HG03066 (cell line): ENCODE data around the gene LRRC26.

Experiments
- ATAC-seq: cut with Tn5 transposase; IDR thresholded peaks from one replicate; pipeline ENCODE4 v1.9.1; 2021; ENCODE audit warnings: low read depth; ENCODE audit not compliant: unreplicated experiment

The LRRC26 gene

DNA sequence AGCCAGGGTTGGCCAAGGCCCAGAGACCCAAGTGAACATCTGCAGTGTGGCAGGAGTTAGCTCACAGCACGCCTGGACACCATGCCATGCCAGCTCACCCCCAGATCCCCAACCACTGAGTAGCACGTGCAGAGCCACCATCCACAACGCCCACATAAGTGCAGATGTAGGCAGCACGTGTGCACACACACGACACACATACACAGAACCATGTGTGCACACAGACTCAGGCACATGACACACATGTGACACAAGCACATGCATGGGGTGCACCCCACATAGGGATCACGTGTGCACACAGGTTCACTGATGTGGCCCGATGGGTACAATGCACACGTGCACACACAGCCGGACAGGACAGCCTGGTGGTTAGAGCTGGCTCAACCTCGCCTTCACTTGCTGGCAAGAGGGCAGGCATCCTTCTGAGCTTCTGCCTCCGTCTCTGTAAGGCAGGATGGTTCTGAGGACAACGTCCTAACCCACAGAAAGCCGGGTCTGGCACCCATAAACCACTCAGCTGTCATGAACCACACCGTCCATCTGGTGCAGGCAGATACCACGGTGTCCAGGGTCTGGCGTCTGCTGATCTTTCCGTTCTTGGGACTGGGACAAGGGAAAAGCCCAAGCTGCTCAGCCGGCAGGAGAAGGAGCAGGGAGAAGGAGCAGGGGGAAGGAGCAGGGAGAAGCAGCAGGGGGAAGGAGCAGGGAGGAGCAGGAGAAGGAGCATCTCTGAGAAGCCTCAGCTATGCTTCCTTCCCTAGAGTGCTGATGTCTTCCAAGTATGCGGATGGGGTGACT, 12.0 kb downstream of the LRRC26 start:
- no peak for ATAC-seq

DNA sequence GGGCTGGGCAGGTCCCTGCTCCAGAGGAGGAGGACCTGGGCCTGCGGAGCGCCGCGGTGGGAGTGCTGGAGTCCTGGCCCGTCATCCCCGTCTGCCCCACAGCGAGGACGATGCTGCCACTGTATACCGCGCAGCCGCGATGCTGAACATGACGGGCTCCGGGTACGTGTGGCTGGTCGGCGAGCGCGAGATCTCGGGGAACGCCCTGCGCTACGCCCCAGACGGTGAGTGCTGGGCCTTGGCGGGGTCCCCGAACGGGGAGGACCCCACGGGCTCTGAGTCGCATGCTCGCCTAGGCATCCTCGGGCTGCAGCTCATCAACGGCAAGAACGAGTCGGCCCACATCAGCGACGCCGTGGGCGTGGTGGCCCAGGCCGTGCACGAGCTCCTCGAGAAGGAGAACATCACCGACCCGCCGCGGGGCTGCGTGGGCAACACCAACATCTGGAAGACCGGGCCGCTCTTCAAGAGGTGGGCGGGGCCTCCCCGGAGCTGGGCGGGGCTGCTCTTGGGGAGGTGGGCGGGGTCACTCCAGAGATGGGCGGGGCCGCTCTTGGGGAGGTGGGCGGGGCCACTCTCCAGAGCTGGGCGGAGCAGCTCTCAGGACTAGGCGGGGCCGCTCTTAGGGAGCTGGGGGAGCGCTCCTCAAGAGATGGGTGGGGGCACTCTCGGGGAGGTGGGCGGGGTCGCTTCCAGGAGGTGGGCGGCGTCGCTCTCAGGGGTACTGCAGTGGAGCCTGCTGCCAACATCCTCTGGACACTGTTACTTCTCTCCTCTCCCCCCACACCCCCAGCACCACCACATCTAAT, 13.1 kb downstream of the LRRC26 start:
- no peak for ATAC-seq

DNA sequence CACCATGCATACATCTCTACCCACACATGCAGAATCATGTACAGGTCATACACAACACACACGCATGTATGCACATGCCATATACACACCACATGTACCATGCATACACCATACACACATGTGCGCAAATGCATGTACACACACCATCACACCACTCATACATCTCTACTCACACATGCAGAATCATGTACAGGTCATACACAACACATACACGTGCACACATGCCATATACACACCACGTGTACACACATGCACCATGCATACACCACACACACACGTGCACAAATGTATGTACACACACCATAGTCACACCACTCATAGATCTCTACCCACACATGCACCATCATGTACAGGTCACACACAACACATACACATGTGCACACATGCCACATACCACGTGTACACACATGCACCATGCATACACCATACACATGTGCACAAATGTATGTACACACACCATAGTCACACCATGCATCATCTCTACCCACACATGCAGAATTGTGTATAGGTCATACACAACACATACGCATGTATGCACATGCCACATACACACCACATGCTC, 16.9 kb downstream of the LRRC26 start:
- ATAC-seq = no peak

DNA sequence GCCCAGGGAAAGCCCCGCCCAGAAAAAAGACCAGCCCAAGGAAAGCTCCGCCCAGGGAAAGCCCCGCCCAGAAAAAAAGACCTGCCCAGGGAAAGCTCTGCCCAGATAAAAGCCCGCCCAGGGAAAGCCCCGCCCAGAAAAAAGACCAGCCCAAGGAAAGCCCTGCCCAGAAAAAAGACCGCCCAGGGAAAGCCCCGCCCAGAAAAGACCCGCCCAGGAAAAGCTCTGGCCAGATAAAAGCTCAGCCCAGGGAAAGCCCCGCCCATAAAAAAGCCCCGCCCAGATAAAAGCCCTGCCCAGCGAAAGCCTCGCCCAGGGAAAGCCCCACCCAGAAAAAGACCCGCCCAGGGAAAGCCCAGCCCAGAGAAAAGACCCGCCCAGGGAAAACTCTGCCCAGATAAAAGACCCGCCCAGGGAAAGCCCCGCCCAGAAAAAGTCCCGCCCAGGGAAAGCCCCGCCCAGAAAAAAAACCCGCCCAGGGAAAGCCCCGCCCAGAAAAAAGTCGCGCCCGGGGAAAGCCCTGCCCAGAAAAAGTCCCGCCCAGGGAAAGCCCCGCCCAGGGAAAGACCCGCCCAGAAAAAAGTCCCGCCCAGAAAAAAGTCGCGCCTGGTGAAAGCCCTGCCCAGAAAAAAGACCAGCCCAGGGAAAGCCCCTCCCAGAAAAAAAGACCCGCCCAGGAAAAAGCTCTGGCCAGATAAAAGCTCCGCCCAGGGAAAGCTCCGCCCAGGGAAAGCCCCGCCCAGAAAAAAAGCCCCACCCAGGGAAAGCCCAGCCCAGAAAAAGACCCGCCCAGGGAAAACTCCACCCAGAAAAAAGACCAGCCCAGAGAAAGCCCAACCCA, 19.0 kb downstream of the LRRC26 start:
- peak; percentile 49 for ATAC-seq

GRCh38 chr9:137149942-137150616, 19.8 kb downstream of the LRRC26 start:
- ATAC-seq = peak; percentile 11

DNA sequence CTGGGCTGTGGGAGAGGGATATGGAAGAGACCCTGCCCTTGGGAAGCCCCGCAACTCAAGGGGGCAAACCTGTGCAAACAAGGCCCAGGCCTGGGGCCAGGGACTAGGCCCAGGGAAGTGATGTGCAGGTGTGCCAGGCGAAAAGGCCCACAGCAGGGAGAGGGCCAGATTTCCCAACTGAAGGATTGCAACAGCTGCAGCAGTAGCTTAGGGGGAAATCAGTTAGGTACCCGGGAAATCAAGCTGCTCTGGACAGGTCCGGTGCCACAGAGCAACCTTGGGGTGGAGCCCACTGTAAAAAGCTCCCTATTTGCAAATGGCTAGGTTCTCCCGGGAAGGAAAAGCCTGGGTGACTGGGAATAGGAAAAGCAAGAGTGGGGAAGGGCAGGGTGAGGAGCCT, 20.5 kb downstream of the LRRC26 start:
- no peak for ATAC-seq

- no peak for ATAC-seq
Measured at GRCh38 chr9:137148661-137149060, 21.2 kb downstream of the LRRC26 start.

DNA sequence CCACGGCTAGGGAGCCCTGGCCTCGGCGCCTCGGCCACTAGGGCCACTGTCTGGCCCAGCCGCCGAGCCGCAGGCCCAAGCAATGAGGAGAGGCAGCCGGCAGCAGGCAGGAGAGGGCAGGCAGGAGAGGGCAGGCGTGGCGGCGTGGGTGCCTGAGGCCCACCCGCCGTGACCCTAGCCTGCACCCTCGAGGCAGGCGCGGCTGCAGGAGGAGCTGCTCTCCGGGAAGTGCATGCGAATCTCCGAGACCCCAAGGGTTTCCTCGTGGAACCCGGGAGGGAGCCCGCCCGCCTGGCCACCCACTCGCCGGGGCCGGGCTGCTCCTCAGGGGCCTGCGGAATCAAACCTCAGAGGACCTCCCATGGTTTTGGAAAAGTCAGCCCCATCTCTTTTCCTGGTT, 21.6 kb downstream of the LRRC26 start:
- no peak for ATAC-seq

DNA sequence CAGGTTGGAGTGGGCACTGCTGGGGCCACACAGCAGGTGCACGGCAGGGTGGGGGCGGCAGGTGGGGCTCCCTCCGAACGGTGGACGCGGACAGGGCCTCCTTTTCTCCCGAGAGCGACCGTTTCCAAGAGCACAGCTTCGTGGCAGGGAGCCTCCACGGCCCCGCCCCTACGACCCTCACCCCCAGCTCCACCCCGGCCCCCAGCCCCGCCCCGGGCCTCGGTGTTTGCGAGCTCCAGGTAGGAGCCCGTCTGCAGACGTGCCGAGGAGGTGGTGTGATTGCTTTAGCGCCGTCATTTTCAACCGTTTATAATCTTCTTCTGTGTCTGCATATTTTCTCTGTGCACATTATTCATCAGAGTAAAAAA, 22.1 kb downstream of the LRRC26 start:
- ATAC-seq = no peak

- ATAC-seq = no peak
Measured at GRCh38 chr9:137147091-137147792, 22.6 kb downstream of the LRRC26 start.

DNA sequence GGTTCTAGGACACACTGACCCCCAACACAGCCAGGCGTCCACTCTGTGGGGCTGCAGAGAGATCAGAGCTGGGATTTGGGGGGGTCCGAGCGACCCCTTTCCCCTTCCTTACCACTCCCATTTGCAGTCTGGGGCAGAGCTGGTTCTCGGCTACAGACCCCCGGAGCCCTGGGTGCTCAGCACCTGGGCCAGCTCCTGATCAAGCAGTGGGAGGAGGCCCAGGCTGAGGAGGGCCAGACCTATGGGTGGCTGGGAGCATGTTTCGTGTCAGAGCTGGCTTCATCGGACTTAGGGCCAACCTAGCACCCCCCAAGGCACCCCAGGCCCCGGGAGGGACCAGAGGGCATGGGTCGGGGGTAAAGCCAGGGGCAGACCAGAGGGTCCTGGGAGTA, 23.3 kb downstream of the LRRC26 start:
- no peak for ATAC-seq

DNA sequence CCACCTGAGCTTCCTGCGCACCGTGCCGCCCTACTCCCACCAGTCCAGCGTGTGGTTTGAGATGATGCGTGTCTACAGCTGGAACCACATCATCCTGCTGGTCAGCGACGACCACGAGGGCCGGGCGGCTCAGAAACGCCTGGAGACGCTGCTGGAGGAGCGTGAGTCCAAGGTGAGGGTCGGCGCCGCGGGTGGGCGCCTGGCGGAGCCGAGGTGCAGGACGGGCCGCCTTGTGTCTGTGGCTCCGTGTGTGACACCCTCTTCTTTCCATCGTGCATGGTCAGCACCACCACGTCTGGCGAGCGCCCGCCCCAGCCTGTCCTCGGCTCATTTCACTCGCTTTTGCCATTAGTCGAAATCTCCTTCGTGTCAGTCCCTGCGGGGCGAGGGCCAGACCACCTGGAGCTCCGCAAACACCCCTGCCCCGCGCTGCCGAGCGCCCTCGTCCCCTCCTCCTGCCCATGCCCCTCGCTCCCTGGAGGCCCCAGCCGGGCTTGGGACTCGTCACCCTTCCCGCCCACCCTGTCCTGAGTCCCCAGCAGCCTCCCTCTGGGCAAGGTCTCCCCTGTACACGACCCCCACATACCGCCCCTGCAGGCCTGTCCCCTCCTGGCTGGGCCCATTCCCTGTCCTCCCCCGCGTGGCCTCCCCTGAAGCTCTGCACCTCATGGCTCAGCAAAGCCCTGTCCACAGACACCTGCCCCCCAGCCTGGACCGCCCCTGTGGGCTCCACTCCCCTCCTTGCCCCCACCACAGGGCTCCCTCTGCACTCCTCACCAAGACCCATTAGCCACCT, 23.9 kb downstream of the LRRC26 start:
- ATAC-seq = no peak

DNA sequence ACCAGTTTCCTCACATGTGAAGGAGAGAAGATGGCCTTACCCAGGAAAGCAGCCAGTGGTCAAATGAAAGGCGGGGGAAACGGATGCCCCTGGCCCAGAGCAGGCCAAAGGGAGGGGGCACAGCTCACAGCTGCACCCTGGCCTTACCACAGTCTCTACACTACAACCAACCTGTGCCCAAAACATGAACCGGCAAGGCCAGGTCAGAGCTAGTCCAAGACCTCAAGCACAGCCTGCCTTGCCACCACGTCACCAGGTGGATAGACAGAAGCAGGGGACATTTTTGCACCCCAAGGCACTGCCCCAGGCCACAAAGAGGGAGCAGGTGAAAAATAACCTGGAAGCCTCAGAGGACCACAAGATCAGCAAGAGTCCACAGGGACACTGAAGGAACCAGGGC, 26.4 kb downstream of the LRRC26 start:
- ATAC-seq = no peak

GRCh38 chr9:137141976-137142936, 27.6 kb downstream of the LRRC26 start:
- no peak for ATAC-seq

DNA sequence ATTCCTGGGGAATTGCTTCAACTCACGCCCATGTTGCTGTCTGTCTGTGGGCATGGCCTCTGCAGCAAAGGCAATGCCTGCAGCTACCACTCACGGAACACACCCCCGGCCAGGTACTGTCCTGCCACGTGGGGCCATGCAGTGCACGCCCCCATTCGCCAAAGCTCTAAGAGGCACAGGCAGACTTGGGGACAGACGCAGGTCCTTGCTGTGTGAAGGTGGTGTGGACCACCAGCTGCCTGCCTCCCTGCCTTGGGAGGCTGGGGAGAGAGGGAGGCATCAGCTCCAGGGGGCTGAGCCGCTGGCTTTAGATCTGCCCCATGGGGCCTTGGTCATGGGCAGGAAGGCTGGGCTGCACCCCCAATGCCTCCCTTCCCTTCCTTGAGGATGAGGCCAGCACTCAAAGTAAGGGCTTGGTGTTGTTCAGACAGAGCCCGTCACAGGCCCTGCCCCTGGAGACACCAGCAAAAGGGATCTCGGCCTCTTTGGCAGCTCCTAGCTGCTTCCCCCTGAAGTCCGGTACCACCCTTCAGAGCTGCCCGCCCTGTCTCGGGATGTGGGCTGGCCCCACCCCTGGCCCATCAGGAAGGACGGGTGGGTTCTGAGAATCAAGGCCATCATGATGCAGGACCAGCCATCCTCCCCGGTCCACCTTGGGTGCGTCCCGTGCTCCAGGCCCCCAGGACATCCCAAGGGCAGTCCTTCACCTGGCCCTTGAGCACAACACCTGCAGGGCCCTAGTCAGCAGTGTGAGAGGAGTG, 28.6 kb downstream of the LRRC26 start:
- ATAC-seq = no peak

- ATAC-seq = no peak
Measured at GRCh38 chr9:137140151-137141012, 29.5 kb downstream of the LRRC26 start.
